Spleen (tissue), 11 donors: Measurements from ENCODE around the gene SNAP47. TPM values are rescaled to one million over a fixed set of nuclear protein-coding genes. Genes with fewer than 3 reads are reported as not detected.
"Not testable (repeated sequence)": the region's sequence is repeated elsewhere in the genome, so short reads cannot be mapped to it uniquely, and the experiment has no call there.

Experiments
- DNase-seq: peaks from one replicate; pipeline ENCODE4 v3.0.0-alpha.2; 2020
- H3K27ac ChIP-seq, 8 donors: fragments of 200-600 bp; sonication (generic) in 7 of 8; 1 replicate in 4 of 8; 2 replicates in 4 of 8; pipeline versions ENCODE4 v1.5.0 to v1.8.0; 2016 to 2021; ENCODE audit warnings: inconsistent platforms in 4 of 8, mild to moderate bottlenecking in 4 of 8, moderate library complexity in 1 of 8
- H3K27me3 ChIP-seq, 7 donors: fragments of 200-600 bp; sonication (generic) in 6 of 7; replicated peaks in 1 of 7; 1 replicate in 4 of 7; 2 replicates in 3 of 7; pipeline versions ENCODE4 v1.5.0 to v1.8.0; 2016 to 2021; ENCODE audit warnings: inconsistent platforms in 3 of 7, mild to moderate bottlenecking in 1 of 7
- H3K36me3 ChIP-seq, 6 donors: fragments of 200-600 bp; sonication (generic) in 5 of 6; 1 replicate in 4 of 6; 2 replicates in 2 of 6; pipeline versions ENCODE4 v1.5.0 to v1.8.0; 2016 to 2021; ENCODE audit warnings: inconsistent platforms in 2 of 6
- H3K4me1 ChIP-seq, 6 donors: fragments of 200-600 bp; sonication (generic) in 5 of 6; 1 replicate in 3 of 6; 2 replicates in 3 of 6; pipeline versions ENCODE4 v1.5.0 to v1.8.0; 2016 to 2021; ENCODE audit warnings: inconsistent platforms in 3 of 6
- H3K4me3 ChIP-seq, 8 donors: fragments of 200-600 bp; sonication (generic) in 7 of 8; 1 replicate in 4 of 8; 2 replicates in 4 of 8; pipeline versions ENCODE4 v1.5.0 to v1.8.0; 2016 to 2021; ENCODE audit warnings: inconsistent platforms in 4 of 8, mild to moderate bottlenecking in 4 of 8, moderate library complexity in 2 of 8
- H3K9me3 ChIP-seq, 8 donors: fragments of 200-600 bp; sonication (generic) in 7 of 8; 1 replicate in 4 of 8; 2 replicates in 4 of 8; pipeline versions ENCODE4 v1.5.0 to v1.8.0; 2016 to 2021; ENCODE audit warnings: inconsistent platforms in 4 of 8
- POLR2A ChIP-seq, 3 donors: fragments of 450-650 bp; IDR thresholded peaks; one replicate each; pipeline ENCODE4 v1.5.1; 2017; ENCODE audit warnings: antibody characterized with exemption in 3 of 3, mild to moderate bottlenecking in 1 of 3
- POLR2AphosphoS5 ChIP-seq, 3 donors: sonication (generic); formaldehyde crosslinking; IDR thresholded peaks; one replicate each; pipeline ENCODE4 v1.5.1; 2017; ENCODE audit warnings: antibody characterized with exemption in 3 of 3
- WGBS, 5 donors: extraction: QIAGEN DNeasy Blood & Tissue Kit in 3 of 5; methylation state at CpG; one replicate each; pipeline versions ENCODE4 v1.1.5 to v1.1.7; 2013 to 2018; 5-methylcytosine and 5-hydroxymethylcytosine counted together
- intact Hi-C: fragments of 100-400 bp; cut with DNase I; formaldehyde crosslinking; loops from one replicate; pipeline ENCODE4 v1.15.0; 2023; ENCODE audit warnings: low total_unique reads
- polyA plus RNA-seq, 3 donors: library from polyadenylated mRNA; stranded (reverse); fragments of 200-250 nt; gene quantifications; one replicate each; pipeline ENCODE4 v1.2.1, GENCODE V29; 2013
- total RNA-seq, 7 donors: library from RNA; depleted of rRNA in 3 of 7; stranded (reverse); fragments of >200 nt in 3 of 7; fragmentation: NEBNext Ultra II Directional in 4 of 7; extraction: Animal tissue kit (Norgen Biotek cat#: 25700) in 4 of 7; gene quantifications; one replicate each; pipeline versions ENCODE4 v1.1.0 to v1.2.1, GENCODE V29; 2016 to 2021
- TF ChIP-seq, protein P1 (sequence below), 11 experiments: fragments of 200-600 bp in 7 of 11; fragments of 450-650 bp in 4 of 11; sonication (generic) in 4 of 11; IDR thresholded peaks in 8 of 11; conservative IDR thresholded peaks in 3 of 11; 1 replicate in 7 of 11; 2 replicates in 4 of 11; pipeline versions ENCODE4 v1.4.0 to v1.8.0; 2016 to 2021; ENCODE audit warnings: antibody characterized with exemption in 11 of 11, inconsistent platforms in 4 of 11, mild to moderate bottlenecking in 1 of 11
- donor health status: healthy with polysubstance abuse.
- donor health status: DM: no; HTN: no; CAD: no; lungs with moderate emphysema.
- donor health status: DM: no; HTN: no; CAD: no.
- donor health status: Bipolar disorder and iron deficiency.
- donor health status: healthy.
- donor health status: DM: no; HTN: no; CAD: no.
- donor health status: DM: yes; HTN: yes; CAD: no.

The SNAP47 gene
- total and polyA plus RNA-seq, 10 donors: 10.0 to 42.7 (median 22.1) TPM

DNA sequence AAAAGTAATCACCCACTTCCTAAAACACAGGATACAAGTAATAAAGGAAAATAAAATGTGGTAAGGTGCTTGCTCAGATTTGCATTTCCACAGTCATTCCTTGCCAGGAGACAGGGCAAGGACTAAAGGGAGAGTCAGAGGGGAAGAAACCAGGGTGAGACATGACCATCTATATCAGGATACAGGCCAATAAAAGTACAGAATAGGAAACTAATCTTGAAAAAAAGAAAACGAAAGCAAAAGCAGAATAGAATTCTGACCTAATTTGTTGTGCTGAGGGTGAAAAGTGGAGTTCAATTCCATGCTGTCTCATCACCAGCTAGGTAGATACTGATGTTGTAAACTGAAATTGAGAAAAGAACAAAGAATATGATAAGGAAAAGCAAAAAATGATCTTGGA lies 27.4 kb upstream of the SNAP47 start:
- peaks cover 0 to 63% (median 34%) of the 10 kb centered on the region in 8 donors for H3K9me3 ChIP-seq
- 32 to 57% (median 47%) methylated on average over 1 of the region's 1 CpG for WGBS, 5 donors
- TF ChIP-seq POLR2AphosphoS5 (IDR thresholded peaks at IDR 0.05): no peak
- TF ChIP-seq, protein P1, sequence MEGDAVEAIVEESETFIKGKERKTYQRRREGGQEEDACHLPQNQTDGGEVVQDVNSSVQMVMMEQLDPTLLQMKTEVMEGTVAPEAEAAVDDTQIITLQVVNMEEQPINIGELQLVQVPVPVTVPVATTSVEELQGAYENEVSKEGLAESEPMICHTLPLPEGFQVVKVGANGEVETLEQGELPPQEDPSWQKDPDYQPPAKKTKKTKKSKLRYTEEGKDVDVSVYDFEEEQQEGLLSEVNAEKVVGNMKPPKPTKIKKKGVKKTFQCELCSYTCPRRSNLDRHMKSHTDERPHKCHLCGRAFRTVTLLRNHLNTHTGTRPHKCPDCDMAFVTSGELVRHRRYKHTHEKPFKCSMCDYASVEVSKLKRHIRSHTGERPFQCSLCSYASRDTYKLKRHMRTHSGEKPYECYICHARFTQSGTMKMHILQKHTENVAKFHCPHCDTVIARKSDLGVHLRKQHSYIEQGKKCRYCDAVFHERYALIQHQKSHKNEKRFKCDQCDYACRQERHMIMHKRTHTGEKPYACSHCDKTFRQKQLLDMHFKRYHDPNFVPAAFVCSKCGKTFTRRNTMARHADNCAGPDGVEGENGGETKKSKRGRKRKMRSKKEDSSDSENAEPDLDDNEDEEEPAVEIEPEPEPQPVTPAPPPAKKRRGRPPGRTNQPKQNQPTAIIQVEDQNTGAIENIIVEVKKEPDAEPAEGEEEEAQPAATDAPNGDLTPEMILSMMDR (IDR thresholded peaks at IDR 0.05 in 8 of 11, conservative IDR thresholded peaks at IDR 0.05 in 3 of 11): no peak
- TF ChIP-seq POLR2A (IDR thresholded peaks at IDR 0.05): no peak
- H3K4me1 ChIP-seq: no peaks in the 10 kb centered on the region
- H3K27me3 ChIP-seq: no peaks in the 10 kb centered on the region
- no peak overlapping the region for H3K4me3 ChIP-seq
- no peaks in the 10 kb centered on the region for H3K36me3 ChIP-seq
- intact Hi-C loops: no loop called here
- H3K27ac ChIP-seq: no peak overlapping the region
- DNase-seq: no peak

DNA sequence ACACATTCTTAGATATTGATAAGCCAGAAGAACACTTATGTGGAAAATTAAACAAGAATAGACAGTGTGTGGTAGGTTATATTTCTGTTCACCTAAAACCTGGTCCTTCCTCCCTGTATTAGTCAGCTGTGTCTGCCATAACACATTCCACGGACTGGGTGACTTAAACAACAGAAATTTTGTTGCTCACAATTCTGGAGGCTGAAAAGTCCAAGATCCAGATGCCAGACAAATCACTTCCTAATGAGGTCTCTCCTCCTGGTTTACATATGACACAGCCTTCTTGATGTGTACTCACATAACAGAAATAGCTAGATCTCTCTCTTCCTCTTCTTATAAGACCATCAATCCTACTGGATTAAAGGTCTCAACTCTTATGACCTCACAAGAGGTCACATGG lies 25.8 kb upstream of the SNAP47 start:
- Histone ChIP-seq H3K27ac (no peak overlapping the region), H3K4me1 (no peaks in the 10 kb centered on the region), H3K27me3 (no peaks in the 10 kb centered on the region), H3K36me3 (no peaks in the 10 kb centered on the region), H3K4me3 (no peak overlapping the region), H3K9me3 (peaks cover 0 to 68% (median 44%) of the 10 kb centered on the region in 8 donors)
- no peak for TF ChIP-seq POLR2AphosphoS5 (IDR thresholded peaks at IDR 0.05)
- TF ChIP-seq, protein P1 (IDR thresholded peaks at IDR 0.05 in 8 of 11, conservative IDR thresholded peaks at IDR 0.05 in 3 of 11): no peak
- TF ChIP-seq POLR2A (IDR thresholded peaks at IDR 0.05): no peak
- WGBS, 5 donors: 70 to 92% (median 74%) methylated on average over 1 of the region's 1 CpG
- intact Hi-C loops: no loop called here
- DNase-seq: no peak

DNA sequence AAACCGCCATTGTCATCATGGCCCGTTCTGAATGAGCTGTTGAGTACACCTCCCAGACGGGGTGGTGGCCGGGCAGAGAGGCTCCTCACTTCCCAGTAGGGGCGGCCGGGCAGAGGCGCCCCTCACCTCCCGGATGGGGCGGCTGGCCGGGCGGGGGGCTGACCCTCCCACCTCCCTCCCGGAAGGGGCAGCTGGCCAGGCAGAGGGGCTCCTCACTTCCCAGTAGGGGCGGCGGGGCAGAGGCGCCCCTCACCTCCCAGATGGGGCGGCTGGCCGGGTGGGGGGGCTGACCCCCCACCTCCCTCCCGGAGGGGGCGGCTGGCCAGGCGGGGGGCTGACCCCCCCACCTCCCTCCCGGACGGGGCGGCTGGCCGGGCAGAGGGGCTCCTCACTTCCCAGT lies 24.8 kb upstream of the SNAP47 start:
- H3K27me3 ChIP-seq, intact Hi-C loops, H3K4me3 ChIP-seq, H3K27ac ChIP-seq, H3K36me3 ChIP-seq, DNase-seq, H3K4me1 ChIP-seq: not testable (repeated sequence)
- H3K9me3 ChIP-seq: peaks cover 0 to 79% (median 50%) of the 10 kb centered on the region in 8 donors
- 80 to 97% (median 94%) methylated on average over 1 to 20 of the region's 24 CpGs for WGBS, 5 donors

DNA sequence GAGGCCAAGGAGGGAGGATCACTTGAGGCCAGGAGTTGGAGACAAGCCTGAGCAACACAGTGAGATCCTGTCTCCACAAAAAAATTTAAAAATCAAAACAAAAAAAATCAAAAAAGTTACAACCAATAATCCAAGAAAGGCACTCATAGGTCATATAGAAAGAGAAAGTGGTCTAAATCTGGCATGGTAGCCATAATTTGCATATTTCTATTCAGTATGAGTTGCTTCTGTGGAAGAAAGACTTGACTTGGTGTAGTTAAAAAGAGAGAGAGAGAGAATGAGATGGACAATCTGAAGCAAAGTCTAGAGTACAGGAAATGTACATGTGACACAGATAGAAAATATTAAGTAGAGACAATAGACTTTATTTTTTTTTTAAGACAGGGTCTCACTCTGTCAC lies 22.6 kb upstream of the SNAP47 start:
- intact Hi-C loops: no loop called here
- peaks cover 0 to 90% (median 63%) of the 10 kb centered on the region in 8 donors for H3K9me3 ChIP-seq

More for the DNA sequence above, 22.6 kb upstream of the SNAP47 start:
- Histone ChIP-seq H3K27me3 (no peaks in the 10 kb centered on the region), H3K36me3 (no peaks in the 10 kb centered on the region), H3K4me1 (no peaks in the 10 kb centered on the region), H3K27ac (no peak overlapping the region), H3K4me3 (no peak overlapping the region)
- TF ChIP-seq POLR2AphosphoS5 (IDR thresholded peaks at IDR 0.05): no peak
- no peak for TF ChIP-seq POLR2A (IDR thresholded peaks at IDR 0.05)
- TF ChIP-seq, protein P1 (IDR thresholded peaks at IDR 0.05 in 8 of 11, conservative IDR thresholded peaks at IDR 0.05 in 3 of 11): no peak
- DNase-seq: no peak
